Natural killer cell (primary cell): Measurements from ENCODE around the gene VANGL2. TPM values are rescaled to one million over a fixed set of nuclear protein-coding genes. Genes with fewer than 3 reads are reported as not detected.

Experiments used
- ATAC-seq, 3 donors: fragments of 150-1000 bp in 2 of 3; fragments of 200-7000 bp in 1 of 3; cut with Tn5 transposase; 1 replicate in 1 of 3; 2 replicates in 2 of 3; pipeline ENCODE4 v1.10.0; 2021; ENCODE audit warnings: mild to moderate bottlenecking in 2 of 3, moderate library complexity in 2 of 3
- DNase-seq, 2 donors: peaks; one replicate each; pipeline versions ENCODE4 v3.0.0 to v3.0.0-alpha.2; 2013 to 2021; ENCODE audit warnings: mixed read lengths in 1 of 2
- H3K27ac ChIP-seq: one replicate; pipeline ENCODE4 v1.5.1; 2013; ENCODE audit warnings: mild to moderate bottlenecking, low read length
- H3K27me3 ChIP-seq: one replicate; pipeline ENCODE4 v1.6.1; 2013; ENCODE audit warnings: low read length; ENCODE audit not compliant: control insufficient read depth, insufficient read depth
- H3K36me3 ChIP-seq: one replicate; pipeline ENCODE4 v1.6.1; 2013; ENCODE audit warnings: low read length; ENCODE audit not compliant: control insufficient read depth, insufficient read depth
- H3K4me1 ChIP-seq: one replicate; pipeline ENCODE4 v1.6.1; 2013; ENCODE audit warnings: low read length; ENCODE audit not compliant: control insufficient read depth, insufficient read depth
- H3K4me3 ChIP-seq: one replicate; pipeline ENCODE4 v1.5.1; 2013; ENCODE audit warnings: low read length
- H3K9me3 ChIP-seq: one replicate; pipeline ENCODE4 v1.6.1; 2013; ENCODE audit warnings: low read length; ENCODE audit not compliant: control insufficient read depth, insufficient read depth
- H3K27ac Mint-ChIP-seq, 2 donors: one replicate each; pipeline ENCODE4 v1.8.0; 2022; ENCODE audit warnings: mild to moderate bottlenecking in 2 of 2, mixed read lengths in 2 of 2, moderate library complexity in 1 of 2
- H3K27me3 Mint-ChIP-seq, 2 donors: one replicate each; pipeline ENCODE4 v1.8.0; 2022; ENCODE audit warnings: low read depth in 2 of 2, mixed read lengths in 2 of 2
- H3K36me3 Mint-ChIP-seq: one replicate; pipeline ENCODE4 v1.8.0; 2022; ENCODE audit warnings: mixed read lengths
- H3K4me1 Mint-ChIP-seq, 2 donors: one replicate each; pipeline ENCODE4 v1.8.0; 2022; ENCODE audit warnings: mixed read lengths in 2 of 2
- H3K4me3 Mint-ChIP-seq: one replicate; pipeline ENCODE4 v1.8.0; 2022; ENCODE audit warnings: mild to moderate bottlenecking, moderate library complexity, mixed read lengths
- H3K9me3 Mint-ChIP-seq, 2 donors: one replicate each; pipeline ENCODE4 v1.8.0; 2022; ENCODE audit warnings: mixed read lengths in 2 of 2
- WGBS: methylation state at CpG from one replicate; pipeline ENCODE4 v1.1.7; 2013; ENCODE audit warnings: missing lambda C conversion rate; ENCODE audit not compliant: insufficient coverage; 5-methylcytosine and 5-hydroxymethylcytosine counted together
- intact Hi-C: fragments of 100-400 bp; cut with micrococcal nuclease; formaldehyde crosslinking; loops from one replicate; pipeline ENCODE4 v1.14.2; 2022
- total RNA-seq, 4 donors: library from RNA; stranded (reverse); fragments of 120-200 nt in 1 of 4; gene quantifications; one replicate each; pipeline versions ENCODE4 v1.2.3 to v1.2.4, GENCODE V29; 2013 to 2022
- TF ChIP-seq, protein P1 (sequence below): fragments of 200-600 bp; IDR thresholded peaks from one replicate; pipeline ENCODE4 v1.8.0; 2022; ENCODE audit warnings: antibody characterized with exemption

Gene VANGL2
- total RNA-seq, 3 donors from 2014 or later (not counting 1 experiment from before 2014, with no cell fraction given), result 0.08 TPM; not detected in 2

DNA sequence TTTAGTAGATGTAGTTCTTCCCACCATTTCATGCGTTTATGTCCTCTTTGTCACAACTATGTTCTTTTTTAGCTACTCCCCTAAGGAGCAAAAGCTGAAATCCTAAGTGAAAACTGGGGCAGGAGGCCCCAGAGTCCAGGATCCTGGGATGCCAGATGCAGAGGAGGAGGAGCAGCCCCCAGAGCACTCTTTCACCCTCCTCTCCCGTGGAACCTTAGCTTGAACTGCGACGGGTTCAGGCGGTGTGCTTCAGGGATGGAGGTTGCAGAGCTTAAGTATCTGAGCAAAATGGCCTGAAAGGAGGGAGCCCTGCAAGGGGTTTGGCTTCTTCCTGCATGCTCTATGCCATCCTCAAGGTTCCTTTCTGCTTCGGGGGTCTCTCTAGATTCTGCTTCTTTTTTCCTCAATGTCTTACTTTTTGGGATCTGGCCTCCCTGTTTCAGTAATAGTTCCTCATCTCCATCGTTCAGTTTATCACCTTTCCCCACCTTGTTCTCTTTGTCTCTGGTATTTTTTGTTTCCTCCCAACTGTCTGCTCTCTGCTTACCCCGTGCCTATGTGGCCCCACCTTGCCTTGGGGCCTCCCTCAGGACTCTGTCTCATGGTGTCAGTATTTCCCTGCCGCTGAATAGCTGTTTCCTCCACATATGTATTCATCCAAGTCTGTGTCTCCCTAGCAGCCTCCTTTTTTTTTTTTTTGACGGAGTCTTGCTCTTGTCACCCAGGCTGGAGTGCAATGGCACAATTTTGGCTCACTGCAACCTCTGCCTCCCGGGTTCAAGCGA, 36.2 kb upstream of the VANGL2 start:
- no peaks in the 10 kb centered on the region for H3K27me3 ChIP-seq
- intact Hi-C loops, result no loop called here
- no peaks in the 10 kb centered on the region for H3K27me3 Mint-ChIP-seq
- H3K9me3 ChIP-seq, result no peaks in the 10 kb centered on the region
- no peak overlapping the region for H3K27ac Mint-ChIP-seq
- peaks cover 0 to 11% of the 10 kb centered on the region in 2 donors for H3K4me1 Mint-ChIP-seq
- ATAC-seq, result no peak
- H3K4me1 ChIP-seq, result no peaks in the 10 kb centered on the region
- H3K27ac ChIP-seq, result no peak overlapping the region
- TF ChIP-seq, protein P1, sequence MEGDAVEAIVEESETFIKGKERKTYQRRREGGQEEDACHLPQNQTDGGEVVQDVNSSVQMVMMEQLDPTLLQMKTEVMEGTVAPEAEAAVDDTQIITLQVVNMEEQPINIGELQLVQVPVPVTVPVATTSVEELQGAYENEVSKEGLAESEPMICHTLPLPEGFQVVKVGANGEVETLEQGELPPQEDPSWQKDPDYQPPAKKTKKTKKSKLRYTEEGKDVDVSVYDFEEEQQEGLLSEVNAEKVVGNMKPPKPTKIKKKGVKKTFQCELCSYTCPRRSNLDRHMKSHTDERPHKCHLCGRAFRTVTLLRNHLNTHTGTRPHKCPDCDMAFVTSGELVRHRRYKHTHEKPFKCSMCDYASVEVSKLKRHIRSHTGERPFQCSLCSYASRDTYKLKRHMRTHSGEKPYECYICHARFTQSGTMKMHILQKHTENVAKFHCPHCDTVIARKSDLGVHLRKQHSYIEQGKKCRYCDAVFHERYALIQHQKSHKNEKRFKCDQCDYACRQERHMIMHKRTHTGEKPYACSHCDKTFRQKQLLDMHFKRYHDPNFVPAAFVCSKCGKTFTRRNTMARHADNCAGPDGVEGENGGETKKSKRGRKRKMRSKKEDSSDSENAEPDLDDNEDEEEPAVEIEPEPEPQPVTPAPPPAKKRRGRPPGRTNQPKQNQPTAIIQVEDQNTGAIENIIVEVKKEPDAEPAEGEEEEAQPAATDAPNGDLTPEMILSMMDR, result no peak
- 79% methylated on average over 10 of the region's 12 CpGs for WGBS
- H3K36me3 Mint-ChIP-seq, result no peaks in the 10 kb centered on the region
- H3K36me3 ChIP-seq, result peaks cover 11% of the 10 kb centered on the region
- no peaks in the 10 kb centered on the region for H3K9me3 Mint-ChIP-seq
- DNase-seq, result no peak
- no peak overlapping the region for H3K4me3 ChIP-seq
- no peak overlapping the region for H3K4me3 Mint-ChIP-seq

DNA sequence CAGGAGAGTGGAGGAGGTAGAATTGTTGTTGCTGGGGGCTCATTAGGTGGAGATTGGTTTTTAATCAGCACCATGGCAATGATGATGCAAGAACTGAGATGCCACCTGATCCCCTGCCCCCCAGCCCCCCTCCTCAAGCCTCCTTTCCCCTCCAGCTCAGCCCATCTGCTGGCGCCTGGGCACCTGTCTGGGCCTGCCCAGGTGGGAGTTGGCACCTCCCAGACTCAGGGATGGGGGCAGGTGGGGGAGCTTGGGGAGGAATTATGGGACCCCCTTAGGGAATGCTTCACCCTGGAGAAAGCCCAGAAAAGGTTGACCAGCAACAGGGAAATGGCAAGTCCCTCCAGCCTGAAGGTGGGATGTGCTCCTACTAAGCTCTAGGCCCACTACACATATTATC, 35.0 kb upstream of the VANGL2 start:
- no peak for DNase-seq
- no peaks in the 10 kb centered on the region for H3K9me3 Mint-ChIP-seq
- H3K4me3 Mint-ChIP-seq, result no peak overlapping the region
- no peak for ATAC-seq
- Histone ChIP-seq H3K27me3 (no peaks in the 10 kb centered on the region), H3K4me3 (no peak overlapping the region), H3K9me3 (no peaks in the 10 kb centered on the region), H3K4me1 (no peaks in the 10 kb centered on the region), H3K27ac (no peak overlapping the region), H3K36me3 (peaks cover 4% of the 10 kb centered on the region)
- H3K4me1 Mint-ChIP-seq, result peaks cover 0 to 11% of the 10 kb centered on the region in 2 donors
- intact Hi-C loops, result no loop called here
- H3K27ac Mint-ChIP-seq, result no peak overlapping the region
- TF ChIP-seq, protein P1, result no peak
- no peaks in the 10 kb centered on the region for H3K36me3 Mint-ChIP-seq
- no CpG with 5 or more reads among the region's 1 CpG for WGBS
- H3K27me3 Mint-ChIP-seq, result no peaks in the 10 kb centered on the region

DNA sequence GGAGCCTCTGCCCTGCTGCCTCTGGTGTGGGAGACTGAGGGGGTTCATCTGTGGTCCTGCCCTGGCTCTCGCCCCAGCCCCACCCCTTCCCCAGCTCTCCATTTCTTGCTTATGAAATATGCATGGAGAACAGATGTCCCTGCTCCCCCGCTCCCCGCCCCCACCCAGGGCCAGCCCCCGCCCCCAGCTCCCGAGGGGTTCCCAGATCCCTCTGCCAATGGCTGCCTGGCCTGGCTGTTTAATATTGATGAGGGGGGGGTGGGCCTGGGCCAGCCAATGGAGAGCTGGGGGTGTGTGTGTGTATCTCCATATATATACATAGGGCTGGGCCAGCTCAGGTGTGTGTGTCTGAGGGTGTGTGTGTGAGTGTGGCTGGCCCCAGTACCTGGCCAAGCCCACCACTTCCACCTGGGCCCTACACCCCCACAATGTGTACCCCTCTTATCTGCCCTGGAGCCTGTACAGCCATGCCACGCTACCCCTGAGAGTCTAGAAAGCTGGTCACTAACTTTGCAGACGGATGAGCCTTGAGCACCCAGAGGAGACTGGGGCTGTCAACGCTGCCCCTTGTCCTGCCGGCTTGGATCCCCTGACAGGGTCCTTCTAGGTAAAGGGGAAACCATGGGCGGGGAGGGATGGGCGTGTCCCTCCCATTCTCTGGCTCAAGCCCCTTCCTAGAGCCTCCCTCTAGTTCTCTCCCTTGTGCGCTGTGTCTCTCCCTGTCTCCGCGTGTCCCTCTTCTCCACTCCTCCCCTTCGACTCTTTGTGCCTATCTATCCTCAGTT, 33.4 kb upstream of the VANGL2 start, which contains the start of gene NHLH1:
TSS of gene NHLH1 (plus strand) at position 341 of the 785 bp plus-strand sequence. CDS start 3,661 bp downstream, outside the sequence.
- Histone ChIP-seq H3K4me3 (no peak within 1 kb of the TSS), H3K9me3 (no peaks in the 10 kb centered on the region), H3K36me3 (no peaks in the 10 kb centered on the region), H3K27ac (no peak within 1 kb of the TSS), H3K27me3 (no peaks in the 10 kb centered on the region), H3K4me1 (no peaks in the 10 kb centered on the region)
- ATAC-seq (no peak), DNase-seq (no peak)
- Mint-ChIP-seq H3K27me3 (no peaks in the 10 kb centered on the region), H3K4me3 (no peak within 1 kb of the TSS), H3K4me1 (peaks cover 0 to 11% of the 10 kb centered on the region in 2 donors), H3K36me3 (no peaks in the 10 kb centered on the region), H3K27ac (no peak within 1 kb of the TSS), H3K9me3 (no peaks in the 10 kb centered on the region)
- intact Hi-C loops, result no loop called here
- TF ChIP-seq, protein P1, result no peak
- 77% methylated on average over 11 of the region's 15 CpGs for WGBS
